GM20431 (cell line): ENCODE data around the gene RPS6KA4.
"Not testable (repeated sequence)": the region's sequence is repeated elsewhere in the genome, so short reads cannot be mapped to it uniquely, and the experiment has no call there.

Experiments
- in situ Hi-C: fragments of 300-500 bp; cut with MseI, MboI; formaldehyde crosslinking; loops from one replicate; pipeline ENCODE4 v1.15.0; 2020; ENCODE audit warnings: low sequenced_read_pairs; ENCODE audit not compliant: unreplicated experiment

RPS6KA4 gene

DNA sequence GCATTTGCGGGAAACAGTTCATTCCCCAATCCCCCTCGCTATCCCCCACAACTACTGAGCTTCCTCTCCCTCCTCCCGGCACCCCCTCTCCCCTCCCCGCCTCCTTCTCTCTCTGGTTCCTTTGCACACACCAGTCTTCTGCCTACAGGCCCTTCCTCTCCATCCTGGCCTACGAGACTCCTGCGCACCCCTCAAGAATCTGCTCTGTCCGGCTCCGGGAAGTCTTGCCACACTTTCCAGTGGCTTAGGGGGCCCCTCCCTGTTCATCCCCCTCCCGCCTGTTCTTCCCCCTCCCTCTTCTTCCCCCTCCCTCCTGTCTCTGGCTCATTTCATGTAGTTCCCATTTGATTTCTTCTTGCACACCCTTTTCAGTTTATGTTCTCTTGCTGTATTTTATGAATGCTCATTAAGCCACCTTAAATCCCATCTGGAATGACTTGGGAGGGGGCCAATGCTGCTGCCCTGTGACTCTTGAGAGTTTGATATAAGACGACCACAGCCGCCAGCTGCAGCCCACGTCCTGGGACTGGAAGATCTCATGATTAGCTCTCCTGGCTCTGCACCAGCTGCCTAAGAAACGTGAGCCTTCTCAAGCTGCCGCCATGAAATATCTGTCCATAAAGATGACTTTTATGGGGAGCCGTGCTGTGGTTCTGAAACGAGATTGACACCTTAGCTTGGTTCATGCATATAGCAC is 50.9 kb downstream of the RPS6KA4 start:
- in situ Hi-C loops = no loop called here

- in situ Hi-C loops = no loop called here
Observed at GRCh38 chr11:64410404-64410734, 51.4 kb downstream of the RPS6KA4 start.

DNA sequence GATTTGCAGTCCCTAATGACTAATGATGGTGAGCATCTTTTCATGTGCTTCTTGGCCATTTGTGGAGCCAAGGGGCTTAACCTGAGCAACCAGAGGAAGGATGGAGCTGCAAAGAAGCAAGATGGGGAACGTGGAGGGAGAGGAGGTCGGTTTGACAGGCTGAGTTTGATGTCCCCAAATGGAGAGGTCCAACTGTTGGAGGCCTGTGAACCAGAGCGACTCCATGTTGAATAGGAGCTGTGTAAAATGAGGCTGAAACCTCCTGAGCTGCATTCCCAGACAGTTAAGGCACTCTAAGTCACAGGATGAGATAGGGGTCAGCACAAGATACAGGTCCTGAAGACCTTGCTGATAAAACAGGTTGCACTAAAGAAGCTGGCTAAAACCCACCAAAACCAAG is 54.5 kb downstream of the RPS6KA4 start:
- in situ Hi-C loops = no loop called here

- in situ Hi-C loops = no loop called here
Observed at GRCh38 chr11:64415286-64415685, 56.3 kb downstream of the RPS6KA4 start.

- in situ Hi-C loops = no loop called here
Observed at GRCh38 chr11:64415996-64416728, 57.2 kb downstream of the RPS6KA4 start.

GRCh38 chr11:64418233-64418632 is 59.3 kb downstream of the RPS6KA4 start:
- in situ Hi-C loops = not testable (repeated sequence)

- in situ Hi-C loops = no loop called here
Observed at GRCh38 chr11:64419257-64419790, 60.4 kb downstream of the RPS6KA4 start.

DNA sequence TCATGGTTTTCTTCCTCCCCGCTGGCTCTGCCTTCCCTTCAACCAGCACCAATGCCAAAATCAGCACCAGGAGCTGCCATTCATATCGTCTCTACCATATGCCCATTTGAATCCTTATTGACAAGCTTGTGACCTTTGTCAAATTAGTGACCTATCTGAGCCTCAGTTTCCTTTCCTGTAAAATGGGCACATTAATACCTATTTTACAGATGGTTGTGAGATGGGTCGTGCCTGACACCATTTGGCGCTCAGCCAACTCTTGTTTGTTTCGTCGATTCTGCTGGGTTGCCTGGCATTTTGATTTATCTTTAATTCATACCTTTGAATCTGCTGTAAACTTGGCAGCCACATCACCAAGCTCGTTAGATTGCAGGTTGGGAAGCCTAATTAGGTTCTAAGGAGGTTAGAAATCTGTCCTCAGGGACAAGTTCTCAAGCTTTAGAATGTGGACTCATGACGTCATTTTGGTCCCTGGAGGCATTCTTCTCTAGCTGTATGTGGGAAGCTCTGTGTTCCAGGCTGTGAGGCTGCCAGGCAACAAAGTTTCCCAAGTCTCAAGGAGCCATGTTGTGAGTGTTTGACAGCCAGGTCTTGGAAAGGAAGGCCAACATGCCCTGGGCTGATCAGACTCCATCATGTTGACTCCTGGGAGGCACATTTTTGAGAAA is 61.0 kb downstream of the RPS6KA4 start:
- in situ Hi-C loops = no loop called here
